Measurements from ENCODE around the gene SLC9A4. TPM values are rescaled to one million over a fixed set of nuclear protein-coding genes. Genes with fewer than 3 reads are reported as not detected.

The SLC9A4 gene
- total RNA-seq, 1 experiment from 2014 or later: 0.06 TPM

DNA sequence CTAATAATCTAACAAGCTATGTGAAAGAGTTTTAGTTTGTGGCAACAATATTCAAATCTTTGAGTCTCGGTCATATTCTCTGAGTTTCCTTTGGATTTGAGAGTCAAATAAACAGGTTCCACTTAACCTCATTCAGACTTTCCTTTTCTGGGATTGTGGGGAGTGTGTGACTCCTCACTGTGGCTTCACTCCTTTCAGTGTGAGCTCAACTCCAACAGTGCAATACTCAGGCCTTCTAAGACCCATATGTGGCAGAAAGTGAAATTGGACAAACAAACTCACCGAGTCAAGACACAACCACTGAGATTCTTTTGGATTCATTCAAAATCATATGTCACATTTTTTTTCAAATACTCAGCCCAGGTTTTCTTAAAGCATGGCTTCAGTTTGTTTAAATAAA is 25.4 kb downstream of the SLC9A4 start:
- DNase-seq (ENCODE audit: low read depth): no peak

DNA sequence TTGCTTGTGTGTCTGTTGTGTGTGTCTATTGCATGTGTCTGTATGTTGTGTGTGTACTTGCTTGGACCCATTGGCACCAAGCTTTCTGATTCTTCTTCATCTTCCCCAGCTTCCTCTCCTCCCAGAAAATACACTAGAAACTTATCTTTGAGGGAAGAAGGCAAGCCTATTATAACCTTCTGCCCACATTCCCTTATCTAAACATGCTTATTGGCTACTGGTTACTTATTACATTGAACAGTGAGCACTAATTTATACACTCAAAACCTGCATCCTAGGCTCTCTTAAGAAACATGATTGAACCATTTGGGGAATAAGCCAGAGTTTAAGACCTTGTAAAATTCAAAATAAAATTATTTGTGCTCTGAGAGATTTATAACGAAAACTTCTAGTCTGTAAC is 26.5 kb downstream of the SLC9A4 start:
- DNase-seq (ENCODE audit: low read depth): no peak

- DNase-seq (ENCODE audit: low read depth): no peak
Observed at GRCh38 chr2:102502576-102502975, 29.6 kb downstream of the SLC9A4 start.

DNA sequence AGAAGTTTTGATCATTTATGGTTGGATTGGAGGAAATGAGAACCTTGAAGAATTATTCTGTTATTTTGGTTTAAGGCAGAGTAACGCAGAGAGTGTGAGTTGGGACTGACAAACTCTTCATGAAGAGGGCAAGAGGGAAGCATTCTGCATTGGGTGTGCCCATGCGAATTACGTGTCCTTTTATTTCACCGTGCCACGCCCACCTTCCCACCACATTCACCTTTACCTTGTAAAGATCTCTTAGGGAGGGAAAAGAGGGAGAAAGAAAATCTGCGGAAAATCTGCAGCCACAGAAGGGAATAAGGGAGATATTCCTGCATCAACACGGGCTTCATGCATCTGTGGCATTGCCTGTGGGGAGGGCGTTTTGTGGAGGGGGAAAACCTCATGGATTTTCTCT is 31.8 kb downstream of the SLC9A4 start:
- no peak for DNase-seq (ENCODE audit: low read depth)

- no peak for DNase-seq (ENCODE audit: low read depth)
Observed at GRCh38 chr2:102505290-102505689, 32.3 kb downstream of the SLC9A4 start.

GRCh38 chr2:102506743-102507142 is 33.7 kb downstream of the SLC9A4 start:
- DNase-seq (ENCODE audit: low read depth): peak; percentile 85

DNA sequence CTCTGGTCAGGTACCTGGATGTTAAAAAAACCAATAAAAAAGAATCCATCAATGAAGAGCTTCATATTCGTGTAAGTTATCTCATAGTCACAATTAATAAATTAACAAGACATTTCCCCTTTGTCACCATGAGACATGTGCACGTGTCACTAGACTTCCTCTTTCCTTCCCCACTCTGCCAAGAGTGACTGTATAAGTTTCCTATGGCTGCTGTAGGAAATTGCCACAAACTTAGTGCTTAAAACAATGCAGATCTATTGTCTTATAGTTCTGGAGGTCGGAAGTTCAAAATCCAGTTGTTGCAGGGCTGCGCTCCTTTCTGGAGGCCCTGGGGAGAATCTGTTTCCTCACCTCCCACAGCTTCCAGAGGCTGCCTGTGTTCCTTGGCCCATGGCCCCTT is 35.8 kb downstream of the SLC9A4 start:
- no peak for DNase-seq (ENCODE audit: low read depth)

DNA sequence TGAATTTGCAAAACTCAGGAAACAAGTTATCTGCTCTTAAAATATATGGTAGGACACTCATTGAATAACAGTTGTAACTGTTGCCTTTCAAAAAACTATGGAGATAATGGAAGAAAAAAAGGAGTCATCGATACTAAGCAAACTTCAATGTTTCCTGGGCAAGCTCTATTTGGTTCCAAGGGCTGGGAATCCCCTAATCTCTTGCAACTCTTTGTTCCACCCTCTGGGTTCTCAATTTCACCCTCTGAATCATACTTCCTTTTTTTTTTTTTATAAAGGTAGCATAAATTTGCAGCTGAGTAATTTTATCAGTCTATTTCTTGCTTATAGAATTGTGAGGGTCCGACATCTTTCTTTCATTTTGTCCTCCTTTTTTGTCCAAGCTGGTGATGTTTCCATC is 36.7 kb downstream of the SLC9A4 start:
- DNase-seq (ENCODE audit: low read depth): peak; percentile 28

DNA sequence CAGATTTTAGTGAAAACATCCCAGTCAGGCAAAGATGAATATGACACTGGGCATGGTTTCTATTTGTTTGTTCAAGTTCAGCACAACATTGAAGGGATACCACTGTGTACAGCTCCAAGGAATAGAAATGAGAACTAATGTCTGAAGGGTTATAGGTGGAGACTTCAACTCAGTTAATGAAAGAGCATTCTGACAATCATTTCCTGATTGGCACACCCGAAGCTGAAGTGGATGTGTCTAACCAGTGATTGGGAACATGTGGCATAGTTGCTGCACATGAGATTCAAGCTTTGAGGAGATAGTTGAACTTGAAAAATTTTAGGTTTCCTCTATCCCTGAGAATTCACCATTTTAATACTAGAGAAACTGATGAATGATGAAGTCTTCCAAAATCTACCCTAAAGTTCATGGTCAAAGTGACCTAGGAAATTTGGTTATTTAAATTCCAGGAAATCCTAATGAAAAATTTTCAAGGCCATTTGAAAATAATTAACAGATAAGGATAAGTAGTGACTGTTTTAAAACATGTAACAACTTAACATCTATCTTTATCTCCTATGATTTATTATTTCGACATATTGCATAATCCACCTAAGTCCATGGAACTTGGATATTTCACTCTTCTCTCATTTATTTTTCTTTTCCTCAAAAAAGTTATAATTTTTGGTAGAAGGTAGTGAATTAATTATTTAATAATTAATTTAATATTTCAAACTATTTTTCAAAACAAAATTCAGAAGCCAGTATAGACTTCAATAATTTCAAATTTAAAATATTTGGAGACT is 38.0 kb downstream of the SLC9A4 start:
- DNase-seq (ENCODE audit: low read depth): no peak

DNA sequence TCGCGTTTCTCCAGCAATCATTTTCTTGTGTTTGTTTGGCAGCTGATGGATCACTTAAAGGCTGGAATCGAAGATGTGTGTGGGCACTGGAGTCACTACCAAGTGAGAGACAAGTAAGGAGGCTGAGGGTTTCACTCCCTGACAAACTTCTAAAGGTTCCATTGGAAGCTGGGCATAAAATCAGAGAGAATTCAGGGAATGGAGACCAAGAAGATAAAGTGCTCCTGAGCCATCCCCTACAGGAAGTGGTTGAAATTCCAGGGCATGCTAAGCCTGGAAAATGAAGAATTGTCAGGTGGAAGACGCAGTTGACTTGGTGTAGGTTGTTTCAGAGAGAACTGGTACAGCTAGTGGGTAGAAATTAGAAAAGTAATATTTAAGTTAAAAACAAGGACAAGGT is 39.1 kb downstream of the SLC9A4 start:
- DNase-seq (ENCODE audit: low read depth): no peak

DNA sequence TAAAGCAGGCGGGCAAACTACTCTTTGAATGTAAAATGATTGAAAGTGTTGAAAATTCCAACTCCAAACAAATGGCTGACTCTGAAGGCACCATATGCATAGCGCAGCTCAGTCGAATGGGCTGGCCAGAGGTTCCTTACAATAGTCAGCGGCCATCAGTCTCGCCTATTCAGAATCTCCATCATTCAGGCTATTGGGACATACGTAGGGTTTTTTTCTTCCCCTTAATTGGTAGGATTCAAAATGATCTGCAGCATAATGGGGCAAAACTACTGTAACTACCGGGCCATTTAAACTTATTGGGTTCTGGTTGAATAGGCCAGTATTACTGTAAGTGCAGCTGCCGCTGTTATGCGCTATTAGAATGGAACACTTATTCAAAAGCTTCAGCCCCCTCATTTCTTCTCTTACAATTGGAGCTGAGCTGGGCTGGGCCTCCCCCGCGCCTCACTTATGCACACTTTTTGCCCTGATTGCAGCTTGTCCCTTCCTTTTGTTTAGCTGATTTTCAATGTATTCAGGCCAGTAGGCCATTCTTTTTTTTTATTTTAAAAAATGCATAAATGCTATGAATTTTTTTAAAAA is 40.4 kb downstream of the SLC9A4 start:
- DNase-seq (ENCODE audit: low read depth): peak; percentile 26

DNA sequence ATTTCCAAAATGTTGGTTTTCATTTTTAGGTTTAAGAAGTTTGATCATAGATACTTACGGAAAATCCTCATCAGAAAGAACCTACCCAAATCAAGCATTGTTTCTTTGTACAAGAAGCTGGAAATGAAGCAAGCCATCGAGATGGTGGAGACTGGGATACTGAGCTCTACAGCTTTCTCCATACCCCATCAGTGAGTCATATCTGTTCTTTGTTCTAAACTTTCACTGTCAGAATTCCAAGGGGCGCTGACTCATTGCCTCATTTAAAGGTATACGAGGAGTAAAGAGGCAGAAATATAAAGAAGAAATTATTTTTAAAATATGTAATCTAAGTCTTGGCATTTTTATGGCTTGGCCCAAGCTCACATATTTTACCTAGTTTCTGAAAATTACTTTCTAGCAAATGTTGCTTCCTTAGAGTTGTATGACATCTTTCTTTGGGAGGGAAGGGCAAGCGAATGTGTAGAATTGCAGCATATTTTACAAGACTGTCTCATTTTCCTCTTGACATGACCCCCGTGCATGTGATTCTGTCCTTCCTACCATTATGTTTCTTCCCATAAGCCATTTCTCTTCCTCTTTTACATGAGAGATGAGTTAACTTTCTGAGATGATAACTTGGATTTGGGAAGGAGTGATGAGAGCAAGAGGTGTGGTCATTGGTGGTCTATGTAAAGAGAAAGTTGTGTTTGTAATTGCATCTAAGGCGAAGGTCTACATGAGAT is 41.2 kb downstream of the SLC9A4 start:
- DNase-seq (ENCODE audit: low read depth): peak; percentile 94

- DNase-seq (ENCODE audit: low read depth): no peak
Observed at GRCh38 chr2:102515851-102516250, 42.8 kb downstream of the SLC9A4 start.

- DNase-seq (ENCODE audit: low read depth): no peak
Observed at GRCh38 chr2:102518170-102518569, 45.1 kb downstream of the SLC9A4 start.

DNA sequence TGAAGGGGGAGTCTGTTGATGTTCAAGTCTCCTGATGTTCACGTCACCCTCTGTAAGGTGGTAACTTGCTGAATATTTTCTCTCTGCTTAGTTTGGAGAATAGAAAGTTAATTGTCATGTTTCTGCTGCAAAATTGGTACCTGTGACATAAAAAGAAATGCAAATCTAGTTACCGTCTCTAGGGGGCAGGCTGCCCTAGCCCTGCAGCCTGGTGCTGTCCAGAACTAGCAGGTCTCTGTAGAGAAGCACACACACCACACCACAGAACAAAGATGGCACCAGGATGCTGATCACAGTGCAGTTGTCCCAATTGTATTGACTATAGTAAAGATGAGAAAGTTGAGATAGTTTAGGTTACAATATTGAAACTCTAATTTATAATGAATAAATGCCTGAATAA is 47.0 kb downstream of the SLC9A4 start:
- peak; percentile 42 for DNase-seq (ENCODE audit: low read depth)

DNA sequence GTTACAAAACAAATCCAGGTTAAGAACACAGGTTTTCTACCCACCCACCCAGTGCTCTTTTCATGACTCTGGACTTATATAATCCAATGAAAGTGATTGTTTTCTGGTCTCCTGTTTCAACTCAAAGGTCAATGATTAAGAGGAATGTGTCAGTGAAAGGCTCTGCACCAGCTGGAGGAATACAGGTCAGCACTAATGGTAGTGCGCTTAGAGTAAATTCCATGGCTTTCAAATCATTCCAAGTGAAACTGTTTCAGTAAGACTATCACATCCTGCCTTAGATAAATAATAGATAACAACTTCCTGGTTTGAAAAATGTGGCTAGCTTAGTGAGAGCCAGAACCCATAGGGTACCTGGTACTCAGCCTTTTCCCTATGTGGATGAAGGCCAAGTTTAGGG is 47.8 kb downstream of the SLC9A4 start:
- DNase-seq (ENCODE audit: low read depth): no peak

- no peak for DNase-seq (ENCODE audit: low read depth)
Observed at GRCh38 chr2:102522162-102522561, 49.1 kb downstream of the SLC9A4 start.

DNA sequence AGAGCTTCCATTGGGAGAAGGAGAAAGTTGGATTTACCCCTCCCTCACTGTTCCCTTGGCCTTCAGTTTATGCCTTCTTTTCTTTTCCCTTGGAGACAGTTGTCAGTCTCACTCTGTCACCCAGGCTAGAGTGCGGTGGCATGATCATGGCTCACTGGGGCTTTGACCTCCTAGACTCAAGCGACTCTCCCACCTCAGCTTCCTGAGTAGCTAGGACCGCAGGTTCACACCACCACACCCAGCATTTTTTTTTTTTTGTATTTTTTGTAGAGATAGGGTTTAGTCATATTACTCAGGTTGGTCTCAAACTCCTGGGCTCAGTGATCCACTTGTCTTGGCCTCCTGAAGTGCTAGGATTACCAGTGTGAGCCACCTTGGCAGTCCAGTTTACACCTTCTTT is 49.9 kb downstream of the SLC9A4 start:
- DNase-seq (ENCODE audit: low read depth): no peak

- DNase-seq (ENCODE audit: low read depth): no peak
Observed at GRCh38 chr2:102523651-102524050, 50.6 kb downstream of the SLC9A4 start.

DNA sequence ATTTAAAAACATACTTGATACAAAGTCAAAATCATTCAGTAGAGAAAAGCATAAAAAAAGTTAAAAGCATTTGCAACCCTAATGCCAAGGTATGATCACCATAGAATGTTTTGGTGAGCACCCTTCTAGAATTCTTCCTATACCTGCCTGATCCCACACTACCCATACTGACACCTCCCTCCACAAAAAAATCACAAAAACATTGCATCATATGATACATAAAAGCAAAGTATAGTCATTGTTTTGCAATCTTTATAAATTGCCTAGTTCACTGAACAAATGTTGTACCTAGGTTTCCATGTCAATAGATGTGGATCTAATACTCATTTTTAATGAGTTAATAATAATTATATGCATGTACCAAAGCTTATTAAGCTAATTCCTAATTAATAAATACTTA is 54.1 kb downstream of the SLC9A4 start:
- no peak for DNase-seq (ENCODE audit: low read depth)

- DNase-seq (ENCODE audit: low read depth): no peak
Observed at GRCh38 chr2:102538491-102538890, 65.5 kb downstream of the SLC9A4 start.

DNA sequence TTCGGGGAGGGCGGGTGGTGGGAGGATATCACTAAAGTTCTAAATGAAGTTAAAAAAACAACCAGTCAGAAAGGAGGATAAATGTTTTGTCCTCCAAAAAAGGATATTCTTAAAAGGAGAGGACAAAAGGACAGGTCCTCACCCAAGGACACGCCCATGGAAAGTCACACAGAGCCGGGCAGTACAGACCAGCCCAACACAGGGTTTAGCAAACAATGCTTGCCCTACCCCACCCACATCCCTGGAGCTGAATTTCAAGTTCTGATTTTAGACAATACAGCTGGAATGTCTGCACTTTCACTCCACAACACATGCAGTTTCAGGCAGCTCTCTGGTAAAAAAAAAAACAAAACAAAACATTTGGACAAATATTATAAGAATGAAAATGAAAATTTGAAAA is 67.9 kb downstream of the SLC9A4 start:
- no peak for DNase-seq (ENCODE audit: low read depth)

DNA sequence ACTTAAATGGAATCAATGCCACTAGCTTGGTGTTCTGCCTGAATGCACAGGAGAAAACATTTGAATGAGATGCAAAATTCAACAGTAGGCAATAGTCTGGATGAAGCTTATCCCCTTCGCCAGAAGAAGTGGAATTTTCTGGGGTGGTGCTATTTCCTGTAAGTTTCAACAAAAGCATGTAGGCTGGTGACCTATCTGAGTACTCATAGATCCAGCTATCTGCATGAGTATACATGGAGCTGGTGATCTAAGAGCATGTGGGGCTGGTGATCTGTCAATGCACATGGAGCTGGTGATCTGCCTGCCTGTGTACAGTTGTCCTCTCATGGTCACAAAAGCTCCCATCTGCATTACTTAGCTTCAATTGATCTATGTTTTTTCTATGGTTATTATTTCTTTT is 71.2 kb downstream of the SLC9A4 start:
- DNase-seq (ENCODE audit: low read depth): no peak

All from LHCN-M2 (cell line).